Pancreas (tissue), 10 donors: Measurements from ENCODE around the gene CDK9. TPM values are rescaled to one million over a fixed set of nuclear protein-coding genes. Genes with fewer than 3 reads are reported as not detected.

Experiments used
- ATAC-seq, 4 donors: fragments of 200-7000 bp; cut with Tn5 transposase; one replicate each; pipeline versions ENCODE4 v1.8.0 to v1.9.1; 2020; ENCODE audit warnings: mild to moderate bottlenecking in 4 of 4, moderate library complexity in 4 of 4
- DNase-seq, 6 donors: peaks; one replicate each; pipeline ENCODE4 v3.0.0-alpha.2; 2020
- FAIRE-seq: peaks from 2 replicates; lab custom pipeline; 2012; peaks lifted over from hg19 to GRCh38; lab: Jason Lieb, UNC
- H3K27ac ChIP-seq, 4 donors: fragments of 200-600 bp; sonication (generic); 1 replicate in 3 of 4; 2 replicates in 1 of 4; pipeline versions ENCODE4 v1.5.0 to v1.8.0; 2020
- H3K27me3 ChIP-seq, 4 donors: fragments of 200-600 bp; one replicate each; pipeline ENCODE4 v1.8.0; 2021
- H3K36me3 ChIP-seq, 3 donors: fragments of 200-600 bp; sonication (generic) in 1 of 3; one replicate each; pipeline versions ENCODE4 v1.5.0 to v1.8.0; 2020 to 2021
- H3K4me1 ChIP-seq, 3 donors: fragments of 200-600 bp; one replicate each; pipeline ENCODE4 v1.8.0; 2021
- H3K4me3 ChIP-seq, 4 donors: fragments of 200-600 bp; sonication (generic) in 2 of 4; one replicate each; pipeline versions ENCODE4 v1.5.0 to v1.8.0; 2020 to 2021
- H3K9me3 ChIP-seq, 4 donors: fragments of 200-600 bp; one replicate each; pipeline ENCODE4 v1.8.0; 2021
- WGBS, 2 donors: extraction: QIAGEN DNeasy Blood & Tissue Kit; methylation state at CpG; one replicate each; pipeline ENCODE4 v1.1.7; 2013; 5-methylcytosine and 5-hydroxymethylcytosine counted together
- intact Hi-C, 3 donors: fragments of 100-400 bp; cut with DNase I; formaldehyde crosslinking; loops; one replicate each; pipeline versions ENCODE4 v1.11.1 to v1.14.2; 2022
- polyA plus RNA-seq, 2 donors: library from polyadenylated mRNA; stranded (reverse); fragments of 200-250 nt; gene quantifications; one replicate each; pipeline ENCODE4 v1.2.3, GENCODE V29; 2013
- total RNA-seq, 6 donors: library from RNA; stranded (reverse); fragmentation: NEBNext Ultra II Directional in 4 of 6; extraction: Animal tissue kit (Norgen Biotek cat#: 25700) in 4 of 6; gene quantifications; one replicate each; pipeline versions ENCODE4 v1.2.1 to v1.2.4, GENCODE V29; 2021 to 2023
- TF ChIP-seq, protein P1 (sequence below), 4 donors: fragments of 200-600 bp; sonication (generic) in 3 of 4; IDR thresholded peaks; one replicate each; pipeline versions ENCODE4 v1.5.0 to v1.8.0; 2021; ENCODE audit warnings: antibody characterized with exemption in 4 of 4
- donor health status: healthy with polysubstance abuse.
- donor health status: DM: no; HTN: no; CAD: no; lungs with moderate emphysema.
- donor health status: DM: no; HTN: no; CAD: no.
- donor health status: control.
- donor health status: control.
- donor health status: Bipolar disorder and iron deficiency.
- donor health status: DM: yes; HTN: yes; CAD: no.
- donor health status: DM: no; HTN: no; CAD: no.
- donor health status: DM: no; HTN: no; CAD: no.
- donor health status: DM: yes; HTN: yes; CAD: no.

CDK9 gene
- total and polyA plus RNA-seq, 8 donors = 33.9 to 119 (median 46.3) TPM

DNA sequence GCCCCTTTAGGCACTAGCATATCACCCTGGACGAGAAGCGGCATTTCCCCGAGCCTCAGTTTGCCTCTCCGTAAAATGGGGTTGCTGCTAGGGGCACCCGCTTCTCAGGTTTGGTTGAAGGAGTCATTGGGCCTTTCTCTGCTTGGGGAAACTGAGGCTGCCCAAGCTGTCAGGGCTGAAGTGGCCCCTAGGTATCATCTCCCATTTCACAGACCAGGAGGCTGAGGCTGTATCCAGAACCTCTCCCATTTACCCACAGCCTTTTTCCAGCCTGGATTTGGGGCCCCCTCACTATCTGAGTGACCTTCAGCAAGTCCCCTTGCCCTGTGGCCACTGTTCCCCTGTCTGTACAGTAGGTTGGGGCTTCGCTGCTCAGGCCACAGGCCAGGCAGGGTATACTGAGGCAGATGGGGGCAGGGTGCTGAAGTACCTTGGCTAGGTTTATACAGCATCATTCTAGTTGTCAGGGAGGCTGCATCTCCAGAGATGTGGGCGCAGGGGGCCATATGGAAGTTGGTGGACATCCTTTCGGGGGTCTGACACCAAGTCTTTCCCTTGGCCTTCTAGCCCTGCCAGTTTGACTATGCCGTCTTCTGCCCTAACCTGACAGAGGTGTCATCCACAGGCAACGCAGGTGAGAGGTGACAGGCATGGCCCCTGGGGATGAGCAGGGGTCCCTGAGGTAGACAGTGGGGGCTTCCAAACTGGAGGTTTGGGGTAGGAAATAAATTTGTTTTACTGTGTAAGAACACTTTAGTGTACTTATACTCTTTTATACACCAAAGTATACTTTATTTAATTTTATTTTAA, 24.7 kb downstream of the CDK9 start:
- Histone ChIP-seq H3K36me3 (peaks cover 5 to 68% (median 31%) of the 10 kb centered on the region in 3 donors), H3K4me1 (no peaks in the 10 kb centered on the region), H3K9me3 (no peaks in the 10 kb centered on the region), H3K4me3 (no peak overlapping the region), H3K27me3 (no peaks in the 10 kb centered on the region), H3K27ac (no peak overlapping the region)
- intact Hi-C loops = no loop called here
- TF ChIP-seq, protein P1, sequence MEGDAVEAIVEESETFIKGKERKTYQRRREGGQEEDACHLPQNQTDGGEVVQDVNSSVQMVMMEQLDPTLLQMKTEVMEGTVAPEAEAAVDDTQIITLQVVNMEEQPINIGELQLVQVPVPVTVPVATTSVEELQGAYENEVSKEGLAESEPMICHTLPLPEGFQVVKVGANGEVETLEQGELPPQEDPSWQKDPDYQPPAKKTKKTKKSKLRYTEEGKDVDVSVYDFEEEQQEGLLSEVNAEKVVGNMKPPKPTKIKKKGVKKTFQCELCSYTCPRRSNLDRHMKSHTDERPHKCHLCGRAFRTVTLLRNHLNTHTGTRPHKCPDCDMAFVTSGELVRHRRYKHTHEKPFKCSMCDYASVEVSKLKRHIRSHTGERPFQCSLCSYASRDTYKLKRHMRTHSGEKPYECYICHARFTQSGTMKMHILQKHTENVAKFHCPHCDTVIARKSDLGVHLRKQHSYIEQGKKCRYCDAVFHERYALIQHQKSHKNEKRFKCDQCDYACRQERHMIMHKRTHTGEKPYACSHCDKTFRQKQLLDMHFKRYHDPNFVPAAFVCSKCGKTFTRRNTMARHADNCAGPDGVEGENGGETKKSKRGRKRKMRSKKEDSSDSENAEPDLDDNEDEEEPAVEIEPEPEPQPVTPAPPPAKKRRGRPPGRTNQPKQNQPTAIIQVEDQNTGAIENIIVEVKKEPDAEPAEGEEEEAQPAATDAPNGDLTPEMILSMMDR (IDR thresholded peaks at IDR 0.05) = no peak
- no peak for FAIRE-seq
- no peak for ATAC-seq
- 94 to 95% methylated on average over 10 of the region's 10 CpGs for WGBS, 2 donors
- DNase-seq = no peak

DNA sequence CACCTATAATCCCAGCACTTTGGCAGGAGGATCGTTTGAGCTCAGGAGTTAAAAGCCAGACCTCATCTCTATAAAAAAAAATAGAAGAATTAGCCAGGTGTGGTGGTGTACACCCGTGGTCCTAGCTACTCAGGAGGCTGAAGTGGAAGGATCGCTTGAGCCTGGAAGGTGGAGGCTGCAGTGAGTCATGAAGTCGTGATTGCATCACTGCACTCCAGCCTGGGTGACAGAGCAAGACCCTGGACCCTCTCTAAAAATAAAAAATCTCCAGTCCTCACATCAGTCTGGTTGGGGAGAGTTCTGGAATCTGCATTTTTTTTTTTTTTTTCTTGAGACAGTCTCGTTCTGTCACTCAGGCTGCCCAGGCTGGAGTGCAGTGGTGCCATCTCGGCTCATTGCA, 26.2 kb downstream of the CDK9 start:
- intact Hi-C loops = no loop called here
- peaks cover 5 to 67% (median 31%) of the 10 kb centered on the region in 3 donors for H3K36me3 ChIP-seq
- H3K4me3 ChIP-seq = no peak overlapping the region
- DNase-seq (no peak), ATAC-seq (no peak), FAIRE-seq (no peak)
- WGBS, 2 donors = 92 to 93% methylated on average over 6 of the region's 6 CpGs
- no peak overlapping the region for H3K27ac ChIP-seq
- H3K9me3 ChIP-seq = no peaks in the 10 kb centered on the region
- TF ChIP-seq, protein P1 (IDR thresholded peaks at IDR 0.05) = no peak
- H3K4me1 ChIP-seq = no peaks in the 10 kb centered on the region
- H3K27me3 ChIP-seq = no peaks in the 10 kb centered on the region

DNA sequence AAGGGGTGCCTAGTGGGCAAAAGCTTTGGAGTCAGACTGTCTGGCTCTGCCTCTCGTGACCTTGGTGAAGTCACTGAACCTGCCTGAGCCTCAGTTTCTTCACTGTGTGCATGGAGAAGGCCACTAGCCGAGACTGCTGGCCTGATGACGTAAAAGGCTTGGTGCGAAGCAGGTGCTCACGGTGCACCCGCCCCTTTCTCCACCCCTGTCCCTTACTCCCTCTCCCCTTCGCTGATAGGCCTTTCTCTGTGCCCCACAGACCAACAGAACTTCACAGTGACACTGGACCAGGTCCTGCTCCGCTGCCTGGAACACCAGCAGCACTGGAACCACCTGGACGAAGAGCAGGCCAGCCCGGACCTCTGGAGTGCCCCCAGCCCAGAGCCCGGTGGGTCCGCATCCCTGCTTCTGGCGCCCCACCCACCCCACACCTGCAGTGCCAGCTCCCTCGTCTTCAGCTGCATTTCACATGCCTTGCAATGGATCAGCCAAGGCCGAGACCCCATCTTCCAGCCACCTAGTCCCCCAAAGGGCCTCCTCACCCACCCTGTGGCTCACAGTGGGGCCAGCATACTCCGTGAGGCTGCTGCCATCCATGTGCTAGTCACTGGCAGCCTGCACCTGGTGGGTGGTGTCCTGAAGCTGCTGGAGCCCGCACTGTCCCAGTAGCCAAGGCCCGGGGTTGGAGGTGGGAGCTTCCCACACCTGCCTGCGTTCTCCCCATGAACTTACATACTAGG, 27.3 kb downstream of the CDK9 start:
- ATAC-seq (no peak), FAIRE-seq (no peak), DNase-seq (peak in 1 of 6 donors; percentile 37)
- intact Hi-C loops = no loop called here
- H3K4me3 ChIP-seq = no peak overlapping the region
- no peak overlapping the region for H3K27ac ChIP-seq
- TF ChIP-seq, protein P1 (IDR thresholded peaks at IDR 0.05) = no peak
- 89 to 94% methylated on average over 19 of the region's 19 CpGs for WGBS, 2 donors
- H3K27me3 ChIP-seq = no peaks in the 10 kb centered on the region
- peaks cover 5 to 56% (median 30%) of the 10 kb centered on the region in 3 donors for H3K36me3 ChIP-seq
- H3K4me1 ChIP-seq = no peaks in the 10 kb centered on the region
- no peaks in the 10 kb centered on the region for H3K9me3 ChIP-seq

DNA sequence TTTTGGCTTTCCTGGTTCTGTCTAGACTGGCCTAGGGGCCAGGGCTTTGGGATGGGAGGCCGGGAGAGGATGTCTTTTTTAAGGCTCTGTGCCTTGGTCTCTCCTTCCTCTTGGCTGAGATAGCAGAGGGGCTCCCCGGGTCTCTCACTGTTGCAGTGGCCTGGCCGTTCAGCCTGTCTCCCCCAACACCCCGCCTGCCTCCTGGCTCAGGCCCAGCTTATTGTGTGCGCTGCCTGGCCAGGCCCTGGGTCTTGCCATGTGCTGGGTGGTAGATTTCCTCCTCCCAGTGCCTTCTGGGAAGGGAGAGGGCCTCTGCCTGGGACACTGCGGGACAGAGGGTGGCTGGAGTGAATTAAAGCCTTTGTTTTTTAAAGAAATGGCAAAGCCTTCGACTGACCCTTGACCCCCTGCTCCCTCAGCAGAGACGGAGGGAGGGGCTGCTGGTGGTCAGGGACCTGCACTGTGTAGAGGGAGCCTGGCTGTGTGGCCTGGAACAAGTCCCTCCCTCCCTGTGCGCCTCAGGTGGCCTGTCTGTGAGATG, 27.9 kb downstream of the CDK9 start:
- no peak overlapping the region for H3K27ac ChIP-seq
- TF ChIP-seq, protein P1 (IDR thresholded peaks at IDR 0.05) = no peak
- H3K27me3 ChIP-seq = no peaks in the 10 kb centered on the region
- no peaks in the 10 kb centered on the region for H3K4me1 ChIP-seq
- DNase-seq = no peak
- 84 to 86% methylated on average over 9 of the region's 9 CpGs for WGBS, 2 donors
- no peaks in the 10 kb centered on the region for H3K9me3 ChIP-seq
- intact Hi-C loops = no loop called here
- no peak overlapping the region for H3K4me3 ChIP-seq
- H3K36me3 ChIP-seq = peaks cover 5 to 49% (median 24%) of the 10 kb centered on the region in 3 donors
- no peak for FAIRE-seq
- ATAC-seq = no peak
